Measurements from ENCODE around the gene PIP5K1B.

Gene PIP5K1B

DNA sequence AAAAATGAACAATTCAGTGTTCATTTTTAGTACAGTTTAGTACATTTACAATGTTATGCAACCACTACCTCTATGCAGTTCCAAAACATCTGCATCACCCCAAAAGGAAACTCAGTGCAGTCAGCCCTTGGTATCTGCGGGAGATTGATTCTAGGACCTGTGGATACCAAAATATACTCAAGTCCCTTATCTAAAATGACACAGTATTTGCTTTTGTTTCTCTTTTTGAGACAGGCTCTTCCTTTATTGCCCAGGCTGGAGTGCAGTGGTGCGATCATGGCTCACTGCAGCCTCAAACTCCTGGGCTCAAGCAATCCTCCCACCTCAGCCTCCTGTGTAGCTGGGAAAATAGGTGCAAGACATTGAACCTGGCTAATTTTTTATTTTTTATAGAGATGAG, 114.0 kb downstream of the PIP5K1B start:
- DNase-seq (ENCODE audit: low read depth) = no peak

- no peak for DNase-seq (ENCODE audit: low read depth)
Measured at GRCh38 chr9:68821911-68822310, 116.9 kb downstream of the PIP5K1B start.

DNA sequence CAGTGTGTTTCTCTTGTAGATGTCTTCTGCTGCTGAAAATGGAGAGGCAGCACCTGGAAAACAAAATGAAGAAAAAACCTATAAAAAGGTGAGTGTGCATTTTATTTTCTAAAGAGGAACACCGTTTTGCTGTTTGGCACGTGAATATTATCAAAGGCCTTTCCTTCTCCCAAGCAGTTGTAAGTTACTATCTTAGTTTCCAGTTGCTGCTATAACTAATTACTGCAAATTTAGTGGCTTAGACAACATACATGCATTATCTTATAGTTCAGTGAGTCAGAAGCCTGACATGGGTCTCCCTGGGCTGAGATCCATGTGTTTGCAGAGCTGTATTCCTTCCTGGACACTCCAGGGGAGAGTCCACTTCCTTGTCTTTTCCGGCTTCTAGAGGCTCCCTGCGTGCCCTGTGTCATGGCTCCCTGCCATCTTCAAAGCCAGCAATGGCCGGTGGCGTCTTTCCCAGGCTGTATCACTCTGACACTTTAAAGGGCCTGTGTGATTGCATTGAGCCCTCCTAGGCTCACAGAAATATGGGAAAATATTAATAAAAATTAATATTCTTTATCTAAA, 117.6 kb downstream of the PIP5K1B start:
- no peak for DNase-seq (ENCODE audit: low read depth)

- DNase-seq (ENCODE audit: low read depth) = no peak
Measured at GRCh38 chr9:68825762-68826472, 120.9 kb downstream of the PIP5K1B start.

- no peak for DNase-seq (ENCODE audit: low read depth)
Measured at GRCh38 chr9:68827837-68828744, 123.1 kb downstream of the PIP5K1B start.

GRCh38 chr9:68832101-68832500, 127.1 kb downstream of the PIP5K1B start:
- DNase-seq (ENCODE audit: low read depth) = no peak

DNA sequence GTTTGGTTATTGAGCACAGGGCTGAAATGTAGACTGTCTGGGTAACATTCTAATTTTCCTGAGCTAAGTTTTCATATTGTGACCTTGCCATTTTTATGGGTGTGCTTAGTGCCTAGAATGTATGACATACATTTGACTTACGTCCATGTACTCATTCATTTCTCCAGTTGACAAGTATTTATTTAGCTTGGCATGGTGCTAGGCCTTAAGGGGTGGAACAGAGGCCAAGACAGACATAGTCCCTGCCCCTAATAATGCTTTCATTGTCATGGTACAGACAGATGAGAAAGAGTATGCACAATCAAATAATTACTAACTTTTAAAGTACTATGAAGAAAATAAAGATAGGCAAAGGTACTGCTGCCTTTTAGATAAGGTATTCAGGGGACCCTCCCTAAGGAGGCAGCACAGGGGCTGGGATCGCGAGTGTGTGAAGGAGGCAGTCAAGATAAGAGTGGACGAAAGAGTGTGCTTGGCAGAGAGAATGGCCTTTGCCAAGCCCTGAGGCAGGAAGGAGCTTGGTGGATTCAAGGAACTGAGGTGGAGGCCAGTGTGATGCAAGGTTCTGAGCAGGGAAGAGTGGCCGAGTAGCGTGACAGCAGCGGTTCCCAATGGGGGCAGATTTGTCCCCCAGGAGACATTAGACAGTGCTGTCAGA, 128.0 kb downstream of the PIP5K1B start:
- DNase-seq (ENCODE audit: low read depth) = no peak

- DNase-seq (ENCODE audit: low read depth) = no peak
Measured at GRCh38 chr9:68834931-68835520, 130.0 kb downstream of the PIP5K1B start.

DNA sequence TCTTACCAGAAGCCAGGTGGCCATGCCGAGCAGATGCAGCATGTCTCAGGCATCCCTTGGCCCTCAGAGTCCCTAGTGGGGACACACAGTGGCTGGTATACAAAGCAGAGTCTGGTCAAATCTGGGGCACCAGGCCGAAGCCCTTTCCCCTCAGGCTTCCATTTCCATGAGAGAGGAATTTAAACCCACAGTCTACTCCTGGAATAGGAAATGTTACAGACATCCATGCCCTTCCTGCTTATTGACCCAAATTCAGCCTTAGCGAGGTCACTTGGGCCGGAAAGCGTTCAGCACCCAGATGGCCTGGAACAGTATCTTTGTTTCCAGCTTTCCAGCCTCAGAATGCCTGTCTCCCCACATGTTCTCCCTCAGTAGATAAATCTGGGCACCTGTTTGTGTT, 131.7 kb downstream of the PIP5K1B start:
- no peak for DNase-seq (ENCODE audit: low read depth)

- DNase-seq (ENCODE audit: low read depth) = no peak
Measured at GRCh38 chr9:68838245-68838644, 133.2 kb downstream of the PIP5K1B start.

DNA sequence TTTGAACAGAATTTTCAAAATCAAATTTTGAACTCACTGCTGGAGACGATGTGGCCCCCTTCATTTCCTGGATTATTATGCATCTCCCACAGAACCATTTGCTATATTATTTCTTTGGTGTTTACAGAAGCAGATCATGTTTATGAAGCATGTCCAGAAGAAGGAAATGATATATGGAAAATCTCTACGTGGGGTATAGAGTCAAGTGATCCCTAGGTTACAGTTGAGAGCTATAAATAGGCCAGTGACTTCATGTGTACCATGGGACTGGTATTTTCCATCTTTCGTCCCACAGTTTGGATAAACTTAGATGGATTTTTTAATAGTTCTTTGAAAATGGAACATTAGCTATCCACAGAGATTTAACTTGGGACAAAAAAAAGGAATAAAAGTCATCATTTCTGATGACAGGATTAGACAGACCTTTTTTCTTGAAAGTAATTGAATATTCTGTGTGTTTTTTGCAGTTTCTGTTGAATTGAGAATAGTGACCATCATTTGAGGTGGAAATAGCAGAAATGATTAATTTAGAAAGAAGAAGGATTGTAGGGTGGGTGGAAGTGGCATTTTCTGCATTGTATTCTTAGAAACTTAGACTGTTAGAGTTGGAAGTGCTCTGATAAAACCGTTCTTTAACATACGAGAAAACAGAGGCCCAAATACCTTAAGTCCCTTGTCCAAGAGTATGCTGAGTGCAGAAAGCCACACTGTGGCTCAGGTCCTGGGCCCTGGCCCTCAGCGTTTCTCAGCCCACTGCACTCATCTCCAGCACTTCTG, 136.4 kb downstream of the PIP5K1B start:
- DNase-seq (ENCODE audit: low read depth) = no peak

- DNase-seq (ENCODE audit: low read depth) = no peak
Measured at GRCh38 chr9:68842568-68842967, 137.5 kb downstream of the PIP5K1B start.

- DNase-seq (ENCODE audit: low read depth) = no peak
Measured at GRCh38 chr9:68843239-68843638, 138.2 kb downstream of the PIP5K1B start.

GRCh38 chr9:68844157-68844556, 139.1 kb downstream of the PIP5K1B start:
- DNase-seq (ENCODE audit: low read depth) = no peak

GRCh38 chr9:68844631-68845612, 139.9 kb downstream of the PIP5K1B start:
- DNase-seq (ENCODE audit: low read depth) = no peak

DNA sequence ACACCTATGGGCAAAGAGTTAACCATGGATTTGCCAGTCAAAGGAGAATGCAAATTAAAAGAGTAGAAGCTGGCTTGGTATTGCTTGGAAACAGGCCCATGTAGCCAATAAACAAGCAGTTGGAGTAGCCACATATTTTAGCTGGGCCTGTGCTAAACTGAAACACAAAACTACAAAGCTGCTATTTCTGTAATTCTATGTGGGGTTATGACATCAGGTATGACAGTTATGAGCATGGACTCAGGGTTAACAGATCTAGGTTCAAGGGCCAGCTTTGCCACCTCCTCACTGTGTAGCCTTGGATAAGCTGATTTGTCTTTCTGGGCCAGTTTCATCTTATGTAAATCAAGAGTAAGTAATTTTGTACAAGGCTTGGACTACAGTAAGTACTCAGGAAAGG, 142.7 kb downstream of the PIP5K1B start:
- no peak for DNase-seq (ENCODE audit: low read depth)

DNA sequence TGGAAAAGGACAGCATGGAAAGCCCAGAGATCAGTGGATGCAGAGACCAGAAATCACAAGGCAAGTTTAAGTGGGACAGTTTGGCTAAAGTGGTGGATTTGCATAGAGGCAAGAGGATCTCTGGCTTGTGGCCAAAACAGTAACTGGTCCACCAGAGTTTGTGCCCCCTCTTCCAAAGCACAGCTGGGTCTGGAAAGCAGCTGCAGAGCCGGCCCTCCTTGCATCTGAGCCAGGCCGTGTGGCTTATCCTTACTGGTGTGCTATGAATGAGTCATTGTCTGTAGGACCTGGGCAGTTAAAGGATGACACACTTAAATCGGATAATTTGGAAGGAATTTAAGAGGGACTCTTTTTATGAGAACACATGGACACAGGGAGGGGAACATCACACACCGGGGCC, 146.6 kb downstream of the PIP5K1B start:
- no peak for DNase-seq (ENCODE audit: low read depth)

DNA sequence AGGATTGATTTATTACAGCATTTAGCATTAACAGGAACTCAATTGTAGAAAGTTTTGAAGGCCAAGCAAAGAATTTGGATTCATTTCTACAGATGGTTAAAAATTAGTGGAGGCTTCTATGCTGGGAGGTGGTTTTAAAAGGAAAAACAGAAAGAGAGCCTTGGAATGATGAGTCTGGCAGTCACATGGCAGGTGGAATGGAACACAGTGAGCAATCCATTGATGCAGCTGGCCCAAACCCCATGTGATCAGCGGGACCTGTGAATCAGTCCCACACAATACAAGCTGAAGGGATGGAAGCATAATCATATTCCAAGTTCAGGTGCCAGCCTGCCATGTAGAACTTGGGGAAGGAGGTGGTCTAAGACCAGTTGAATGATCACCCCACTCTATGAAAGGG, 147.9 kb downstream of the PIP5K1B start:
- no peak for DNase-seq (ENCODE audit: low read depth)

DNA sequence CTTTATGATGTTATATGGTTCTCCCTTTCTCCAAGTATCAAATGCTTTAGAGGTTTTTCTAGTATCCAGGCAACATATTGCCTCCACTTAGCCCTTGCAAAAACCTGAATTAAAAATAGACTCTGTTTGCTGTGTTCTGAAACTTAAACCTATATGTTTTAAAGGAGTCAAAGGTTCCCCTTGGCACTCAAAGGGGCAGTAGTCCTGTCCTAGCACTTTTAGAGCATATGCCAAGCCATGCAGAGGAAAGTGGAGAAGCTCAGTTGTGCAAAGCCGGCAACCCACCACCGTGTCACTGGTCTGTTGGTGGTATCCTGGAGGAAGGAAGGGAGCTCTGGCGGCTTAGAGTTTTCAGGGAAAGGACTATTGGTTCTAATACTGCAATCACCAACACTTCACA, 154.3 kb downstream of the PIP5K1B start:
- DNase-seq (ENCODE audit: low read depth) = no peak

DNA sequence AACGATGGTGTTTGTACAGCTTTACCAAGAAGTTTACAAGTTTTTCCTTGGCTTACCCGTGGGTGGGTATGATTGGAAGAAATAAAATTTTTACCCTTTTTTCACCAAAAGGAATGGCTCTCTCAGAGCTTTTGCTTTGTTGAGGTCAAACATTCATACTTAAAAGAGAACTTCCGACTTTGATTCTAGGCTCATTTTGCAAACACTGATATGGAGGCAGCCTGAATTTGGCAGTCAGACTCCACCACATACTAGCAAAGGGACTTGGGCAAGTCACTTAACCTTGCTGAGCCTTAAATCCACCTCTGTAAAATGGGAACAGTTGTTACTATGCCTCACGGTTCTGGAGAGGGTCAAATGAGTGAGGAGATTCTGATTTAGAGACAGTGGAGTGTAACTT, 155.4 kb downstream of the PIP5K1B start:
- DNase-seq (ENCODE audit: low read depth) = no peak
